HepG2 (cell line): Measurements from ENCODE around the gene VWA3A. TPM values are rescaled to one million over a fixed set of nuclear protein-coding genes. Genes with fewer than 3 reads are reported as not detected.

Experiments used
- CEBPZ ChIP-seq: IDR thresholded peaks from 2 replicates; pipeline ENCODE4 v1.6.1; 2012; ENCODE audit warnings: low read length, improper control_type of control experiment
- FLYWCH1 ChIP-seq: sonication (generic); formaldehyde crosslinking; IDR thresholded peaks from 2 replicates; pipeline ENCODE4 v1.8.1; 2023; ENCODE audit warnings: mild to moderate bottlenecking, missing genetic modification reagents
- GLI4 ChIP-seq: sonication (generic); formaldehyde crosslinking; IDR thresholded peaks from 2 replicates; pipeline ENCODE4 v1.5.1; 2020; ENCODE audit warnings: missing genetic modification reagents, mild to moderate bottlenecking, moderate library complexity, borderline replicate concordance
- KDM3A ChIP-seq: IDR thresholded peaks from 2 replicates; pipeline ENCODE4 v1.6.1; 2018; ENCODE audit warnings: low read depth, missing compliant biosample characterization
- MAZ ChIP-seq, 2 experiments: sonication (generic) in 1 of 2; formaldehyde crosslinking in 1 of 2; IDR thresholded peaks; 2 replicates each; pipeline versions ENCODE4 v1.5.0 to v1.6.1; 2012 to 2020; ENCODE audit warnings: low read depth in 2 of 2, mild to moderate bottlenecking in 2 of 2, borderline replicate concordance in 1 of 2, improper control_type of control experiment in 1 of 2, low read length in 1 of 2, missing genetic modification reagents in 1 of 2, moderate library complexity in 1 of 2
- MTA1 ChIP-seq: sonication (generic); formaldehyde crosslinking; IDR thresholded peaks from 2 replicates; pipeline ENCODE4 v1.4.0; 2020; ENCODE audit warnings: missing genetic modification reagents, mild to moderate bottlenecking, borderline replicate concordance
- MTERF4 ChIP-seq: sonication (generic); formaldehyde crosslinking; IDR thresholded peaks from 2 replicates; pipeline ENCODE4 v1.8.0; 2023; ENCODE audit warnings: mild to moderate bottlenecking, missing genetic modification reagents
- SPEN ChIP-seq: sonication (generic); formaldehyde crosslinking; IDR thresholded peaks from 2 replicates; pipeline ENCODE4 v1.5.1; 2020; ENCODE audit warnings: low read depth, mild to moderate bottlenecking, missing genetic modification reagents
- ZBTB7B ChIP-seq: sonication (generic); formaldehyde crosslinking; IDR thresholded peaks from 2 replicates; pipeline ENCODE4 v1.4.0; 2020; ENCODE audit warnings: missing genetic modification reagents
- ZC3H4 ChIP-seq: sonication (generic); formaldehyde crosslinking; IDR thresholded peaks from 2 replicates; pipeline ENCODE4 v1.4.0; 2020; ENCODE audit warnings: missing genetic modification reagents, borderline replicate concordance
- ZNF530 ChIP-seq: sonication (generic); formaldehyde crosslinking; IDR thresholded peaks from 2 replicates; pipeline ENCODE4 v1.5.0; 2020; ENCODE audit warnings: low read depth, mild to moderate bottlenecking, missing genetic modification reagents
- ZNF563 ChIP-seq: sonication (generic); formaldehyde crosslinking; IDR thresholded peaks from 2 replicates; pipeline ENCODE4 v1.8.0; 2022; ENCODE audit warnings: mild to moderate bottlenecking, moderate library complexity, missing genetic modification reagents
- ZNF788 ChIP-seq: sonication (generic); formaldehyde crosslinking; IDR thresholded peaks from 2 replicates; pipeline ENCODE4 v1.5.0; 2020; ENCODE audit warnings: mild to moderate bottlenecking, missing genetic modification reagents, borderline replicate concordance
- ZNF839 ChIP-seq: sonication (generic); formaldehyde crosslinking; IDR thresholded peaks from 2 replicates; pipeline ENCODE4 v1.4.0; 2020; ENCODE audit warnings: missing genetic modification reagents, mild to moderate bottlenecking, borderline replicate concordance
- polyA plus RNA-seq, 8 experiments: library from polyadenylated mRNA; depleted of rRNA in 3 of 8; stranded (reverse) in 7 of 8; unstranded in 1 of 8; fragments of >200 nt; fragmentation: Illumina TruSeq in 4 of 8; extraction: Trizol in 4 of 8; gene quantifications; 2 replicates each; pipeline versions ENCODE4 v1.2.1 to v1.2.3, GENCODE V29; 2011 to 2016; ENCODE audit warnings: low read depth in 4 of 8, missing spikeins in 1 of 8, mixed read lengths in 1 of 8; ENCODE audit not compliant: insufficient read depth in 1 of 8
- total RNA-seq, 5 experiments: library from RNA; depleted of rRNA; stranded (reverse); fragments of >200 nt; fragmentation: Illumina TruSeq; extraction: Trizol; gene quantifications; 2 replicates each; pipeline ENCODE4 v1.2.3, GENCODE V29; 2016; ENCODE audit warnings: low read depth in 1 of 5
- TF ChIP-seq, protein P1 (sequence below): sonication (generic); formaldehyde crosslinking; IDR thresholded peaks from 2 replicates; pipeline ENCODE4 v1.5.0; 2020; ENCODE audit warnings: mild to moderate bottlenecking, missing genetic modification reagents, moderate library complexity
- TF ChIP-seq, protein P2 (sequence below): IDR thresholded peaks from 2 replicates; pipeline ENCODE4 v1.6.1; 2018; ENCODE audit warnings: missing genetic modification reagents

The VWA3A gene
- total and polyA plus RNA-seq, 2 of the 13 experiments (the other 11 are each of a cell fraction or from before 2014, with no cell fraction given) = 0.03 to 0.07 TPM

GRCh38 chr16:22186517-22186916 is 94.2 kb downstream of the VWA3A start (continued):
- TF ChIP-seq ZNF530 (CRISPR knock-in tag) (no peak), ZNF788 (0 out of 2 replicates have a peak, but pooled peaks have one; percentile 38), KDM3A (CRISPR knock-in tag) (0 out of 2 replicates have a peak, but pooled peaks have one; percentile 51), SPEN (CRISPR knock-in tag) (0 out of 2 replicates have a peak, but pooled peaks have one; percentile 17), MTERF4 (0 out of 2 replicates have a peak, but pooled peaks have one; percentile 55), CEBPZ (no peak), ZNF839 (CRISPR knock-in tag) (no peak), ZNF563 (CRISPR knock-in tag) (0 out of 2 replicates have a peak, but pooled peaks have one; percentile 48), MTA1 (CRISPR knock-in tag) (no peak), FLYWCH1 (CRISPR knock-in tag) (no peak), GLI4 (CRISPR knock-in tag) (no peak), ZC3H4 (CRISPR knock-in tag) (no peak), MAZ (IDR thresholded peaks at IDR 0.05; ENCODE audit: borderline replicate concordance, low read depth, low read length) (peak; percentile 73; the same call in 1 of the 2 replicates), MAZ (CRISPR knock-in tag; IDR thresholded peaks at IDR 0.05; ENCODE audit: low read depth) (no peak), ZBTB7B (CRISPR knock-in tag) (0 out of 2 replicates have a peak, but pooled peaks have one; percentile 36)
- TF ChIP-seq, protein P1, sequence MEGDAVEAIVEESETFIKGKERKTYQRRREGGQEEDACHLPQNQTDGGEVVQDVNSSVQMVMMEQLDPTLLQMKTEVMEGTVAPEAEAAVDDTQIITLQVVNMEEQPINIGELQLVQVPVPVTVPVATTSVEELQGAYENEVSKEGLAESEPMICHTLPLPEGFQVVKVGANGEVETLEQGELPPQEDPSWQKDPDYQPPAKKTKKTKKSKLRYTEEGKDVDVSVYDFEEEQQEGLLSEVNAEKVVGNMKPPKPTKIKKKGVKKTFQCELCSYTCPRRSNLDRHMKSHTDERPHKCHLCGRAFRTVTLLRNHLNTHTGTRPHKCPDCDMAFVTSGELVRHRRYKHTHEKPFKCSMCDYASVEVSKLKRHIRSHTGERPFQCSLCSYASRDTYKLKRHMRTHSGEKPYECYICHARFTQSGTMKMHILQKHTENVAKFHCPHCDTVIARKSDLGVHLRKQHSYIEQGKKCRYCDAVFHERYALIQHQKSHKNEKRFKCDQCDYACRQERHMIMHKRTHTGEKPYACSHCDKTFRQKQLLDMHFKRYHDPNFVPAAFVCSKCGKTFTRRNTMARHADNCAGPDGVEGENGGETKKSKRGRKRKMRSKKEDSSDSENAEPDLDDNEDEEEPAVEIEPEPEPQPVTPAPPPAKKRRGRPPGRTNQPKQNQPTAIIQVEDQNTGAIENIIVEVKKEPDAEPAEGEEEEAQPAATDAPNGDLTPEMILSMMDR (CRISPR knock-in tag) = peak; percentile 84
- TF ChIP-seq, protein P2, sequence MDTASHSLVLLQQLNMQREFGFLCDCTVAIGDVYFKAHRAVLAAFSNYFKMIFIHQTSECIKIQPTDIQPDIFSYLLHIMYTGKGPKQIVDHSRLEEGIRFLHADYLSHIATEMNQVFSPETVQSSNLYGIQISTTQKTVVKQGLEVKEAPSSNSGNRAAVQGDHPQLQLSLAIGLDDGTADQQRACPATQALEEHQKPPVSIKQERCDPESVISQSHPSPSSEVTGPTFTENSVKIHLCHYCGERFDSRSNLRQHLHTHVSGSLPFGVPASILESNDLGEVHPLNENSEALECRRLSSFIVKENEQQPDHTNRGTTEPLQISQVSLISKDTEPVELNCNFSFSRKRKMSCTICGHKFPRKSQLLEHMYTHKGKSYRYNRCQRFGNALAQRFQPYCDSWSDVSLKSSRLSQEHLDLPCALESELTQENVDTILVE (CRISPR knock-in tag) = no peak
